CD4-positive, alpha-beta T cell treated with Interleukin-6 at 100 ng/mL for 8 hours (primary cell): ENCODE measurements around the gene CRIM1.

Source experiments
- DNase-seq: peaks from one replicate; pipeline ENCODE4 v3.0.0-alpha.2; 2020; ENCODE audit warnings: mixed read lengths, low spot score

Gene CRIM1

DNA sequence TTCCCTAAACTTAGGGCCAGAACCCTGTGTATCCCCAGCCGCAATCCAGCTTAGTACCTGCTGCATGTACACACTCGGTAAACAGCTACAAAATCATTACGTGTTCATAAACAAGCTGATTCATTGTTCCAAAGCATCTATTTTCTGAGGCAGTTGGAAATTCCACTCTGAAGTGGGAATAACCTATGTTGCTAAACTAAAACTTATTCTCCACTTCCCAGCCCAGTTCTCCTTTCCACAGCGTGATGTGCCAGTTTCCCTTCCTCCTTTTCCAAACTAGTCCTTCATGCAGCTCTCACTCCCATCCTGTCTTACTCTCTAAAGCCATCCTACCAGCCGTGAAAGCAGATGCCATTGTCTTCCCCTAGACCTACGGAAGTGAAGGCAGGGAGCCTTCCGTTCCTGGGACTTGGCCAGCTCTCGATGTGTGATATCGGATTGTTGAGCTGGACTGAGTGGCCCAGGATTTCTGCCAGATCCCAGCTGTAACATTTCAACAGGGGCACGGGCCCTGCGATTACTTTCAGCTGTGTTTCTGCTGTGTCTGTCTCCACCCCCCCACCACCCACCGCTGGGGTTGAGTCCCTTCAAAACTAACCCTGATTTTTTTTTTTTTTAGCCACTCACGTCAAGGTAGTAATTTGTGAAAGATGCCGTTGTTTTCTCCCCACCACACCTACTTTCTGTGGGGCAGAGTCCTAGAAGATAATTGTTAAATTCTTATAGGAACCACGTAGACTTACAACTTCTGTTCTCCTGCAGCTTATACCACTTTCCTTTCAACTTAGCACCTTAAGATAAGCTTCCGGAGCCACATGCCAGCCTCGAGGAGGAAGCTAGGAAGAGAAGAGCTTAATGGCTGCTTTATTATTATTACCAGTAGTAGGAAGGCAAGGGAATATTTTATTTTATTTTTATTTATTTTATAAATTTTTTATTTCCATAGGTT, 100.9 kb downstream of the CRIM1 start:
- no peak for DNase-seq

DNA sequence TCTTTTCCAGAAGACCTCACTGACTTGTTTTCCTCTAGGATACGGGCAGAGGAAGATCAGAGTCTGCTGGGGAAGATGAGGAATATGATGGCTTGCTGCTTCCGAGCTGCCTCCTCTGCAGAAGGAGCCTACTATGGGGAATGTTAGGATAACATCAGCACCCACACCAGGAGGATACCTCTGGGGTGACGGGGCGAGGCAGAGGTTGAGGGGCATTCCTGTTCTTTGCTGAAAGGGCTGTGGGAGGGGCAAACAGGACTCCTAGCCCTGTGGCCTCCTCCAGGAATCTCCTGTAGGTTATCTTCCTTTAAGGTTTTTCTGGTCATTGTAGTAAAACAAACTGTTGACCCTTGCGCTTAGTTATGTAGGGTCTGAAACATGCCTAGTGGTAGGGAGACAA, 102.5 kb downstream of the CRIM1 start:
- DNase-seq, result no peak

DNA sequence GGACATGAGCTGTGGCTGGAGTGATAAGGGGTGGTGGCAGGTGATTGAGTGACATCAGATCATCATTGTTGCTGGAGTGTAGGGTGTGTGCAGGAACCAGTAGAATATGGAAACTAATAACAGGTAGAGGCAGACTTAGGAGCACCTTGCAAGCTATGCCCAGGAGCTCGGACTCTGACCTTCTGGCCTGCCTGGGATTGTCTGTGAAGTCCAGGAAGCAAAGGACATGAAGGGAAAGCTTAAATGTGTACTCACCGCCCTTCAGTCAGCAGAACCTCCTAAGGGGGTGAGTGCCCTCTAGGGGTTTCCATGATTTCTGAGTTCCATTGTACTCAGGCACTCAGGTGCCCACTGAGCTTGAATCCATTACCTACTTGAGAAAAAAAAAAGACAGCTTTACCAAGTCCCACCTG, 104.2 kb downstream of the CRIM1 start:
- DNase-seq, result no peak

DNA sequence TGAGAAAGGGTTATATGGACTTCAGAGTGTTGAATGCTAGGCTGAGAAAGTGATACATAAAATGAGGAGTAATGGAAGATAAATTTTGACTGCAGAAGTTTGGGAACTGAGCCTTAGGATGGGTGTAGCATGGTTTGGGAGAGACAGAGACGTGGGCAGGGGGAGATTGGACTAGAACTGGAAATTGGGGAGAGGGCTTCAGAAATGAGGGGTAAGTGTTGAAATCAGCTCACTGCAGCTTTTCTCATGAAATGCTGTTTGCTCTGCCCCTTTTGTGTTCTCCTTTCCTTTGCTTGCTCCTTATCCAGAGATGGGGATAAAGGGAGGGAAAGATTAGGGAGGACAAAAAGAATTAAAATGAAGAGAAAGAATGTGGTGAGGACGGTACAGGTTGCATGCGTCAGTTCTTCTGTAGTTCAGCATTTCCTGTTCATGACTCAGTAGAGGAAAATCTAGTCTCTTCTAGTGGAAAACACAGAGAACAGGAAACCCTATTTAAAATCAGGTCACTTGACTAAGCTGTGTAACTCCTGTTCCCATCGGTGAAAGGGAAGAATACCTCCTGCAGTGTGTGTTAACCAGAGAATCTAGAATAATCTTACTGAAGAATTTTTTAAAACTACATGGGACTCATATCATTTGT, 105.6 kb downstream of the CRIM1 start:
- DNase-seq, result peak; percentile 23

DNA sequence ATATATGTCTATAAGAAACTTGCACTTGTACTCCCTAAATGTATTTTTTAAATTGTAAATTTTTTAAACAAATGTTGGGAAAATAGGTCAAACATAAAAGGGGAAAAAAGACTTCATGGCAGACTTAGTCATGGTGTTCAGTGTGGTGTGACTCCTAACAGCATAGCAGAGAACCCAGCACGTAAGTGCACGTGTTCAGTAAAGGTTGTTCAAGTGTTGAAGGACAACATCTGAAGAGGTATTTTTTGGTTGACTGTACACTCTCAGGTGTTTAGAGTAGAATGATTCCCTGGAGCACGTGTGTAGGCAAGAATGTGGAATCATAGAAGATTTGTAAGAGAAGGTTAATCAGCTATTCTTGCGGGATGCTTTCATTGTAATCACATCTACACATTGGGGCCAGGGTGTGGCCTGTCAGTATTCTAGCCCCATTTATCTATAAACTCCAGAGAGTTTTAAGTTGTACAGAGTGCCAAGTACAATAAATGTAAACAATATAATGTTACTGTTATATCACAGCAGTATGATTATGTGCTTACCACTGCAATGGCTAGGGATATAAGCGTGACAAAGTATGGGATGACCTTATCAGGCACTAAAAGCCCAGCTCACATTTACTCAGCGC, 106.8 kb downstream of the CRIM1 start:
- DNase-seq, result no peak

DNA sequence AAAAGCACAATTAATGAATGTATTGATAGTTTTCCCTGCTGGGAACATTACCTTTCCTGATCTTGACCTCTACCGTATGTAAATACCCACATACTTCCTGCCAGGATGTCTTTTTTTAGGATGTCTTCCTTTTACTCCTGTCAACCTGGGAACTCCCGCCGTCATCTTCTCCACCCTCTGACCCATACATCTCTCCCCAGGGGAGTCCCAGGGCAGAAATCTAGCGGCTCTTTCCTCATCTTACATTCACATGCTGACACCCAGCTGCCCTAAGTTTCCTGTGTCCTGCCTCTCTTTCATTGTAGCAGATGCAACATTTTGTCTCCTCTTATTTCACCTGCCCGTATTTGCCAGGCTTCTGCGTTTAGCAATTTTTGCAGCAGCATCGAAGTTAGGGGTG, 107.8 kb downstream of the CRIM1 start:
- DNase-seq, result no peak

DNA sequence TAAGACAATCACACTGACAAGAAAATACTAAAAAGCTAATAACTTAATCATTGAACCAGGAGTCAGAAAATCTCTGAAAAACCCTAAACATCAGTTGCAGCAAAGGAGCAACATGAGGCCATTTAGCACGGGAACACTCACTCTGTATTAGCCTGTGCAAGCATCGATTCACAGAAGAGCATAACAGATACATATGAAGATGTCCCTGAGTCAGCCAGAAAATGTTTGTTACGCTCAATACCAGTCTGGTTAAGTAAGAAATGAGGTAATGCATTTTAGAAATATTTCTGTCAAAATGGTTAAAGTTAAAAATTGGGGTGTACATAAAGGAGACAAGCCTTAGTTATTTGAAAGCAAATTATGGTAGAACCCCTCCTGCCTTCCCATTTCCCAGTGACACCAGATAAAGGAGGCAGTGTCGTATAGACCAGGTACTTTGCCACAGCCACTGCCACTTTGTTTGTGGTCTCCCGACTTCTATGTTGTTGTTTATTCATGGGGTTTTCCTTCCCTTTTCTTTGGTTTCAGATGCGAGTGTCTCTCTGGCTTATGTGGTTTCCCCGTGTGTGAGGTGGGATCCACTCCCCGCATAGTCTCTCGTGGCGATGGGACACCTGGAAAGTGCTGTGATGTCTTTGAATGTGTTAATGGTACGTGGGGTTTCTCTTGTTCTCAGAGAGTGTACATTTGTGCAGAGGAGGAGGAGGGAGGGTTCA, 108.6 kb downstream of the CRIM1 start:
- DNase-seq, result no peak

DNA sequence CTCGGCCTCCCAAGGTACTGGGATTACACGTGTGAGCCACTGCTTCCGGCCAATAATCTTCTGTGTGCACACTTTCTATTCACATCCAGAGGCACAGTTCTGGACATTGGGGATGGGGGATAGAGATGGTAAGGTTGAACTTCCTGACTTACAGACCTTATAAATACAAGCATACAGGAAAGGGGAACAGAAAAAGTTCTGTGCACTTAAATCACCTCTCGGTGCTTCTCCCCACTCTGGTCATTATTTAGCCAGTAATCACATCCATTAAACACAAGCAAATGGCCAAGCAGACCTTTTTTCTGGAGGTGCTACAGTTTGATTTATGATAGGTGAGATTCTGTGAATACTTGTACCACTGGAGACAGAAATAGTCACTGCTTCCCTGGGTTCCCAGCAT, 110.6 kb downstream of the CRIM1 start:
- DNase-seq, result no peak

DNA sequence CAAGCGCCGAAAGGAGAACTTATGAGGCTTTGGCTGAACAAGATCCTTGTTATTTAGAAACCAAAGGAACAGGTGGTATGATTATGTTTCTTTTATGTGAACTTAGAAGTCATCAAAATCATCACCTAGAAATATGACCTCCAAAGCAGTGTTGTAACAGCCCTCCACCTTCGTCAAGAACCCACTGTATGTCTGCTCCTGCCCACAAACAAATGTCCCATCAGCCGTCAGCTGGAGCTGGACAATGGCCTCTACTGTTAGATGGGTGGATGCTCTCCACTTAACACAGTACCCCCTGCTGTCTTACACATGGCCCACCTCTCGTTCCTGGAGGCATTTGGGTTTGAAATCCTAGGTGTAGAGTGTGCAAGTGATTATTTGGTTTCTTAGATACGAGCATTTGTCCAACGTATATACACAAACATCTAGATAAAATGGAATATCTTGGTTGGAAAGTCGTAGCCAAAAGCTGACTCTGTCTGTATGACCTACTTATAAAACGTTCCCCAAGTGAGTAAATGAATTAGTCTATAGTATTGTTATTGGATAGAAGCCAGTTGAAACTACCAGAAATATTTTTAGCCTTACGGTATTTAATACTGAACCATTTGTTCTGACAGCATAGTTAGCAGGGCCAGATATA, 113.0 kb downstream of the CRIM1 start:
- DNase-seq, result no peak

DNA sequence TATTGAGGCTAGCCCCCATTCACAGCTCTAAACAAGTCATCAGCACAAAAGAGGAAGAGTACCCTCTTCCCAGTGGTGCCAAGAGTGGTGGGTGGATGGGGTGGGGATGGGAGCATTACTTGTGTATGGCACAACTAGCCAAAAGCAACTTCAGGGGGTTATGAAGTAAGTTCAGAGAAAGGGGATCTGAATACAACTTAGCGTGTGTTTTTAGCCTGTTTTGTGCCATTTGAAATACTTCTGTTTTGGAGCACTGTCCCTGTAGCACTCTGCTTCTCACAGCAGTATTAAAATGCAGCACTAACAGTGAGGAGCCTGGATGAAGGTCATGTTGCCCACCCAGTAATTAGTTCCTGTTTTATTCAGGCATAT, 113.5 kb downstream of the CRIM1 start:
- no peak for DNase-seq

DNA sequence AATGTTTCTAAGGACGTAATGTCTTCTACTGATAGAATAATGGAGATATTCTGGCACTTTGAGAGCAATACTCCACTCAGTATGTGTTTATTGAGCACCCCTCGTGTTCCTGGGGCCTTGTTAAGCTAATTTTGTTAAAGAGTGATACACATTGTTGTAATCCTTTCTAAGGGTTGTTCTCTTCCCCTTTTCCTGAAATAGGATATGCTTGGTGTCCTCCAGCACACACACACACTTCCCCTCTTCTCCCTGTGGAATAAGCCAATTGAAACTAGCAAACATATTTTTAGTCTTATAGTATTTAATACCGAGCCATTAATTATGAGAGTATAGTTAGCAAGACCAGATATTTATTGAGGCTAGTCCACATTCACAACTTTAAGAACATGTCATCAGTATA, 114.1 kb downstream of the CRIM1 start:
- no peak for DNase-seq

DNA sequence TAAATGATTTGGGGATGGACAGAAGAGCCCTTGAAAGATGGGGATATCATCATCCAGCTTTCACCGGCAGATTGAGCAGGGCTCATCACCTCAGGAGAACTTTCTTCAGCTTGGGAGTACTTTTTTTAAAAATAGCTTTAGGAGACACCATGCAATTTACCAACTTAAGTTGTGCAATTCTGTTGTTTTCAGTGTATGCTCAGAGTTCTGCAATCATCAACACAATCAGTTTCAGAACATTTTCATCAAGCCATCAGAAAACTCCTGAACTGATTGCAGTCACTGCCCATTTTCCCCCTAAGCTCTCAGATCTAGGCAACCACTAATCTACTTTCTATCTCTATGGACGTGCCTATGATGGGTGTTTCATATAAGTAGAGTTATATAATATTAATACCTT, 117.7 kb downstream of the CRIM1 start:
- no peak for DNase-seq

DNA sequence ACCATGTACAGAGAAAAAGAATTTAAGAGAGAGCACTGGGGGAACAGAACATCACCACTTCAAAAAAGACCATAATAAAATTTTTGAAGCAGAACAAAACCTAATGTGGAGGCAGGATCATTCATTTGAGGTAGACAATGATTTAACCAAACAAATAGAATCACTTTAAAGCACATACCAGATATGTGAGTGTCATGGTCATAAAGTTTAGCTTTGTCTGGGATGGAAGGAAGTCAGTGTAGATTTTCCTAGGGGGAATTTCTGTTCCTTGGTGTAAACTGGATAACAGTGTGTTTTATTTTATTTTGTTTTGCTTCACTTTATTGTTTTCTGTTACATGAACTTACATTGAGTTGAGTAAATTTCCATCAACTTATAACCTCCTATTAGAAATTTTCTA, 120.8 kb downstream of the CRIM1 start:
- DNase-seq, result no peak

DNA sequence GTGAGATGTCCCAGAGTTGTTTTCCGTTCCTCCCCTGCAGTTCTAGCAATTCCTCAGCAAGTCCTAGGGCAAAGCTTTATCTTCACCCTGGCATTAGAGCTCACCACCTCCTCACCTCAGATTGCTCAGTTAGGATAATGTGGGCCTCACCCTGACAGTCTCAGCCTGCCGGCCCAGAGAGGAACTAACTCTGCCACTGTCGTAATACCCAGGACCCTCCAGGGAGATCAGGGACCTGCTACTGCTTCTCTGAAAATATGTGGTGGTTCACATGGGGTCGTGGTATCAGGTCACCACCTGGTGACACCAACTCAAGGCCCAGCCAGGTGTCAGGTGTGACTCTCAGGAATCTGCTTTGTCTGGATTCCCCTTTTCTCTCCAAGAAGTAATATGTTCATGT, 121.7 kb downstream of the CRIM1 start:
- DNase-seq, result no peak

DNA sequence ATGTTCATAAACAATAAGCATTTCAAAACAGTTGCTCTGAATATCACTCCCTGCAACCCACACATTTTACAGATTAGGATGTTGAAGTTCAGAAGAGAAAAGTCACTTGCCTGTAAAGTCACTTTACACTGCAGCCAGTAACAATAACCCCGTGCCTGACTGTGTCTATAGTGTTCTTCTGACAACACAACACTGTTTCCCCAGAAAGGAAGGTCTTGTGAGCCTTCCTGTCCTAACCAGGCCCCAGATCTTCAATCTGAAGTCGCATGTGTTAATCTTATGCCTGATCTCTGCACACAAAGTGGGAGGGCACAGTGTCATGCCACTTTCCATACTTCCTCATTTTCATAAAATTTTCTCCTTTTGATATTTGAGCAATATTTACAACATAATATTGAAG, 122.2 kb downstream of the CRIM1 start:
- DNase-seq, result no peak

DNA sequence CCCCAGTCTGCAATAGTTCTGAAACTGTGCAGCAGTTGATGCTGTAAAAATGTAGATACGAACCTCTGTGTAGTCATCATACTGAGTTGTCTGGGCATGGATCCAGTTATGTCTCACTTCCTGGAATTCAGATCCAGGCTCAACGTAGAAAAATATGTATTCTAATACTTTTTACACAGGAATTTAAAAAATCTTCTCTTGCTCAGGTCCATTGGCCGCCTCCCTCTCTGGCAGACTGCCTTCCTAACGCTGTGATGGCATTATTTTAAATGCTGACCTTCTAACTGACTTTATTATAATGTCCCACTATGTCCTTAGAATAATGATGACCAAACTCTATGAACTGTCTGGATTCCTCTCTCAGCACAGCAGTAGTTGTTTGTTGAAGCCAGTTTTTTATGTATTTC, 122.8 kb downstream of the CRIM1 start:
- no peak for DNase-seq

DNA sequence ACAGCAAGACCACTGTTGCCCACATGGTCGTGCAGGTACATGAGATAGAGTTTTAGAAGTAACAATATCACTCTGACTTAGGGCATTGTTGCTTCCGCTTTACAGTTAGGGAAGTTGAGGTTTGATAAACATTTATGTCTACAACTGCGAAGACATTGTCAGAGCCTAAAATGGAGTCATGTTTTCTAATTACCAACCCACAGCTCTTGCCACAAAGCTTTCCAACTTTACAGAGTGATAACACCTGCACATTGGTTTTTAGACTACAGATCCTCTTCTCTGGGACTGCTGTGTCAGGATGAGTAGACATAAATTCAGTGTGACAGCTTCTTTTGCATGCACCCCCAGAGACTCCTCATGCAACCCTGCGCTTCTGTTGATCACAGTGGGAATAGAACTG, 123.4 kb downstream of the CRIM1 start:
- DNase-seq, result no peak

DNA sequence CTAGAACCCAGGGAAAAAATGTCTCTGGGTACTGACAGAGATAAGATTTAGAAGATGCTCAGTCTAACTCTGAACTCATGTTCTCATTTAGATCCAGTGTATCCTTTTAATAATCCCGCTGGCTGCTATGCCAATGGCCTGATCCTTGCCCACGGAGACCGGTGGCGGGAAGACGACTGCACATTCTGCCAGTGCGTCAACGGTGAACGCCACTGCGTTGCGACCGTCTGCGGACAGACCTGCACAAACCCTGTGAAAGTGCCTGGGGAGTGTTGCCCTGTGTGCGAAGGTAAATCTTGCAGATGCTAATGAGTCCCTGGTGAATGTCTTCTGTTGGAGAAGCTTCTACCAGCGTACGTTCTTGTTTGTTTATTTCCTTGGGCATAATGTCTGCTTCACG, 123.8 kb downstream of the CRIM1 start:
- DNase-seq, result no peak

DNA sequence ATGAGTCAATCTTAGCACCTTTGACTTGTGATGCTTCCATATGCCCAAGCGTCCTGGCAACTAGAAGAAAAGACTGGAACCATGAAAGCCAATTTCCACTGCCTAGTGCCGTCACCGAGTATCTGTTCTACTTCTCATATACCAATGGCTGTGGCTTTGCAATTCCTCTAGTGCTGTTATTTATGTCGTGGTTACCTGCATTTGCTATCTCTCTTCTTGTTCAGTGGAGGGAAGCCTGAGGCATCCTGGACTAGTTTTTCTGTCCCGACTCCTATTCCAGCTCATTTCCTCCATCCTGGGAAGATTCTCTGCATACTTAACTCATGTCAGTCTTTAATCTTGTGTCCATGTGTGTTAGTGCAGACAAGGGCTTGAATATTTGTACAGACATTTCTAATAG, 124.5 kb downstream of the CRIM1 start:
- DNase-seq, result no peak

DNA sequence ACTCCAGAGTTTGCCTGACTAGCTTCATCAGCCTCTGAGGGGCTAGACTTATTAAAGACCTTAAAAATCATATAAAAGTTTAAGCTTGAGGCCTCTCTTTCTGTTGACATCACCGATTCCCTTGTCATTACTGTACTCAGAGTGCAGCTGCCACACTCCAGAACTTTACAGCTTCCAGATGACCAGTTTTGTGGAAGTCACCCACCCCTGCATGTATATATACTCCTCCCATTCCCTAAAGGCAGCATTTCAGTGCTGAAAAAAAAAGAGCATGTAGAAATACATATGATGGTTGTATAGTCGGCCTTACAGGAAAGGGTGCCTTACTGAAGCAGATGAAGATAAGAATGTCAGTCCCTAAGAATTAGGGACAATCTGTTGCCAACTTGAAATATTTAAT, 125.1 kb downstream of the CRIM1 start:
- DNase-seq, result no peak

DNA sequence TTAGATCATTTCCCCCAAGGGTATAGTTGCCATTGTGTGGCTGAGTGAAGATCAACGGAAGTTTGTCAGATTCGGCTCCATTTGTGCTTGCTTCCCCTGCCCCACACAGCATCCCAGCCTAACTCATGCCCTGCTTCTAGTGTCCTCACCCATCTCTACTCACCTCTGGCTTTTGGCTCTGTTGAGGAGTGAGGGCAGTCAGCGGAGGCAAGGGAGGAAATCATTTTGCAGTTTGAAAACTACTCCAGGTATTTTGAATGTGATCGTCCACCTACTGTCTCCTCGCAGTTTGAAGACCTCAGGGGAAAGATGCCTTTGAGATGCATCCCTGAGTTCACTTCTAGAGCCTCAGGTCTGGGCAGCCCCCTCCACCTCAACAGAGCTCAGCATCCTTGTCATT, 126.1 kb downstream of the CRIM1 start:
- DNase-seq, result no peak

DNA sequence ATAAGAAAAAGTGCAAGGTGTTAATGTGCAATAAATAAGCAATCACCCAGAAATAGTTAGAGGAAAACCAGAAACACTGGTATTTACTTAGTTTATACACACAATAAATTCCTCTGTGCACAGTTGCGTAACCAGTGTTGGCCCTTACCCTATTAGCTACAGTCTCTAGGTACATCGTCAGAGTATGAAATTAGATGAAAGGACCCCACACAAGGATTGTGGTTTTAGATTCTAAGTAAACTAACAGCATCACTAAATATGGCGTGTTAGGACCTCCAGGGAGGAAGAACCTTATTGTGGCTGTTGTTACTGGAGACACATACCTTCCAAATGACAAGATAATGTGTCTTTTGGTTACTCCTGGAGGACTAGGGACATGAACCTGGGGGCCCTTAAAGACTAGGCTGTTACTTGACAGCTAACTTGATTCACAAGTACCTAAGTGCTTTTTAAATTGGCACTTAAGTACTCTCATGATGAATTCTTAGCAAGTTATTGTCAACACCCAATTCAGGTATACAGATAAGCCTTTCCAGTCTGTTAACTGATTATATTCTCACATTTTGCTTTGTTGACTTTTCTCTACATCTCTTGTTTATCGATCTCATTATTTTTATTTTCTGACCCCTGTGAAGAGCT, 127.1 kb downstream of the CRIM1 start:
- no peak for DNase-seq
